Stimulated activated CD4-positive, alpha-beta T cell treated with anti-CD3 and anti-CD28 coated beads, Interleukin-2, amount 100 ng/mL, for 48 hours (primary cell): ENCODE results near the gene PYHIN1.
"Not testable (repeated sequence)": the region's sequence is repeated elsewhere in the genome, so short reads cannot be mapped to it uniquely, and the experiment has no call there.

Experiments
- DNase-seq, 2 donors: peaks; one replicate each; pipeline ENCODE4 v3.0.0-alpha.2; 2020

Gene PYHIN1

GRCh38 chr1:158983235-158983634 lies 51.9 kb downstream of the PYHIN1 start:
- DNase-seq, result no peak

GRCh38 chr1:158984386-158984785 lies 53.0 kb downstream of the PYHIN1 start:
- no peak for DNase-seq

- DNase-seq, result no peak
Observed at GRCh38 chr1:158989424-158989823, 58.1 kb downstream of the PYHIN1 start.

- DNase-seq, result no peak
Observed at GRCh38 chr1:158992787-158993312, 61.5 kb downstream of the PYHIN1 start.

- DNase-seq, result no peak
Observed at GRCh38 chr1:158996998-158997397, 65.6 kb downstream of the PYHIN1 start.

- DNase-seq, result no peak
Observed at GRCh38 chr1:158998037-158998780, 66.9 kb downstream of the PYHIN1 start.

GRCh38 chr1:158998781-158999161 lies 67.4 kb downstream of the PYHIN1 start:
- no peak for DNase-seq

GRCh38 chr1:158999316-159000069 lies 68.1 kb downstream of the PYHIN1 start:
- DNase-seq, result no peak

- no peak for DNase-seq
Observed at GRCh38 chr1:159000070-159000409, 68.7 kb downstream of the PYHIN1 start.

- no peak for DNase-seq
Observed at GRCh38 chr1:159000625-159001024, 69.3 kb downstream of the PYHIN1 start.

- no peak for DNase-seq
Observed at GRCh38 chr1:159005161-159005560, 73.8 kb downstream of the PYHIN1 start.

- DNase-seq, result no peak
Observed at GRCh38 chr1:159005676-159006075, 74.3 kb downstream of the PYHIN1 start.

GRCh38 chr1:159006210-159006807 lies 75.0 kb downstream of the PYHIN1 start:
- DNase-seq, result not testable (repeated sequence)

GRCh38 chr1:159007726-159008125 lies 76.4 kb downstream of the PYHIN1 start:
- no peak for DNase-seq

- peak; percentile 38 to 42 for DNase-seq
Observed at GRCh38 chr1:159008744-159009188, 77.4 kb downstream of the PYHIN1 start.

GRCh38 chr1:159009287-159009686 lies 77.9 kb downstream of the PYHIN1 start:
- no peak for DNase-seq

- peak; percentile 36 to 45 for DNase-seq
Observed at GRCh38 chr1:159009704-159010361, 78.5 kb downstream of the PYHIN1 start, which contains the start of gene IFI16. IFI16 (plus strand) TSS chr1:159009907; CDS start chr1:159014681, 4,774 bp downstream.

- DNase-seq, result no peak
Observed at GRCh38 chr1:159010391-159010790, 79.0 kb downstream of the PYHIN1 start.

GRCh38 chr1:159011001-159011400 lies 79.6 kb downstream of the PYHIN1 start:
- DNase-seq, result not testable (repeated sequence)

- no peak for DNase-seq
Observed at GRCh38 chr1:159011751-159012150, 80.4 kb downstream of the PYHIN1 start.

GRCh38 chr1:159012495-159012894 lies 81.1 kb downstream of the PYHIN1 start:
- peak; percentile 36 to 46 for DNase-seq

GRCh38 chr1:159014003-159014571 lies 82.7 kb downstream of the PYHIN1 start:
- DNase-seq, result no peak

- DNase-seq, result no peak
Observed at GRCh38 chr1:159014851-159015250, 83.5 kb downstream of the PYHIN1 start.
